ENCODE measurements around the gene JPT2. TPM values are rescaled to one million over a fixed set of nuclear protein-coding genes. Genes with fewer than 3 reads are reported as not detected.

The JPT2 gene
- polyA plus RNA-seq, 1 experiment: 41.2 TPM

GRCh38 chr16:1749152-1750117, 71.4 kb downstream of the JPT2 start:
- Histone ChIP-seq H3K9me3 (ENCODE audit: control insufficient read depth, insufficient read depth, low read length) (no peaks in the 10 kb centered on the region; the same call in 1 of the 2 replicates), H3K27me3 (ENCODE audit: control insufficient read depth, insufficient read depth, low read length) (no peaks in the 10 kb centered on the region), H3K4me3 (ENCODE audit: low read depth, low read length) (no peak overlapping the region), H3K27ac (ENCODE audit: low read depth, low read length) (no peak overlapping the region)
- POLR2A ChIA-PET: no interaction called here
- TF ChIP-seq CTCF (IDR thresholded peaks at IDR 0.05; ENCODE audit: low read depth, low read length): no peak
- CTCF ChIA-PET: interaction anchor here (1.6 kb wide), 1 partner anchor 26 kb away, joined by 7 read pairs; no protein-coding TSS in a partner anchor
- DNase-seq (ENCODE audit: low read depth, low spot score): no peak

Small RNA genes lying within 50 kb of the gene (small RNA-seq; reads per million reads assigned to genes)
- 2.2 reads per million for gene MIR3177 (ENCODE audit: insufficient read length, low read depth)

Other genes starting within 250 kb of the JPT2 start
- gene PERCC1, start 247.2 kb upstream of the JPT2 start, polyA plus RNA-seq (2011; rRNA removed): not detected in 2 replicates
- gene CCDC154, start 233.7 kb upstream of the JPT2 start, polyA plus RNA-seq (2011; rRNA removed): 0.02 and 0.06 TPM in 2 replicates
- gene CLCN7, start 203.3 kb upstream of the JPT2 start, polyA plus RNA-seq (2011; rRNA removed): 15.7 and 19.1 TPM in 2 replicates
- gene PTX4, start 189.3 kb upstream of the JPT2 start, polyA plus RNA-seq (2011; rRNA removed): not detected in 2 replicates
- 6.2 and 7.4 TPM in 2 replicates for gene TELO2, start 184.9 kb upstream of the JPT2 start, polyA plus RNA-seq (2011; rRNA removed)
- 6.2 and 8.4 TPM in 2 replicates for gene TMEM204, start 144.6 kb upstream of the JPT2 start, polyA plus RNA-seq (2011; rRNA removed)
- gene IFT140, start 66.2 kb upstream of the JPT2 start, polyA plus RNA-seq (2011; rRNA removed): 6.4 and 8.3 TPM in 2 replicates
- gene CRAMP1, start 65.9 kb upstream of the JPT2 start, polyA plus RNA-seq (2011; rRNA removed): 7.8 TPM in 2 replicates
- 11.8 and 14.7 TPM in 2 replicates for gene MAPK8IP3, start 27.9 kb downstream of the JPT2 start, polyA plus RNA-seq (2011; rRNA removed)
- gene NME3, start 93.3 kb downstream of the JPT2 start, polyA plus RNA-seq (2011; rRNA removed): 15.6 and 25.5 TPM in 2 replicates
- gene EME2, start 94.5 kb downstream of the JPT2 start, polyA plus RNA-seq (2011; rRNA removed): 2.4 and 3.1 TPM in 2 replicates
- gene MRPS34, start 94.9 kb downstream of the JPT2 start, polyA plus RNA-seq (2011; rRNA removed): 55.8 and 62.2 TPM in 2 replicates
- gene SPSB3, start 104.3 kb downstream of the JPT2 start, polyA plus RNA-seq (2011; rRNA removed): 11.0 and 13.3 TPM in 2 replicates
- 20.0 and 29.2 TPM in 2 replicates for gene NUBP2, start 104.7 kb downstream of the JPT2 start, polyA plus RNA-seq (2011; rRNA removed)
- not detected in 2 replicates for gene IGFALS, start 115.4 kb downstream of the JPT2 start, polyA plus RNA-seq (2011; rRNA removed)
- gene HAGH, start 148.5 kb downstream of the JPT2 start, polyA plus RNA-seq (2011; rRNA removed): 11.8 and 16.2 TPM in 2 replicates
- 35.2 and 45.4 TPM in 2 replicates for gene FAHD1, start 148.9 kb downstream of the JPT2 start, polyA plus RNA-seq (2011; rRNA removed)
- gene MEIOB, start 193.9 kb downstream of the JPT2 start, polyA plus RNA-seq (2011; rRNA removed): 0.04 TPM in 1 of 2 replicates, not detected in the other
- not detected in 2 replicates for gene HS3ST6, start 240.1 kb downstream of the JPT2 start, polyA plus RNA-seq (2011; rRNA removed)